Liver (tissue), 9 donors: ENCODE measurements around the gene ZNF577. TPM values are rescaled to one million over a fixed set of nuclear protein-coding genes. Genes with fewer than 3 reads are reported as not detected.

Experiments used
- DNase-seq: peaks from one replicate; pipeline ENCODE4 v3.0.0-alpha.2; 2017; ENCODE audit warnings: low spot score
- H3K27ac ChIP-seq, 2 donors: one replicate each; pipeline ENCODE4 v1.7.0; 2013; ENCODE audit warnings: inconsistent platforms in 2 of 2, low read length in 2 of 2, control low read depth in 1 of 2, low read depth in 1 of 2, mild to moderate bottlenecking in 1 of 2
- H3K27me3 ChIP-seq, 4 donors: one replicate each; pipeline versions ENCODE4 v1.6.1 to v1.7.0; 2013; ENCODE audit warnings: low read length in 3 of 4, inconsistent platforms in 1 of 4, mild to moderate bottlenecking in 1 of 4, moderate library complexity in 1 of 4; ENCODE audit not compliant: control insufficient read depth in 4 of 4, insufficient read depth in 4 of 4
- H3K36me3 ChIP-seq, 4 donors: one replicate each; pipeline versions ENCODE4 v1.6.1 to v1.7.0; 2013; ENCODE audit warnings: low read length in 3 of 4, mild to moderate bottlenecking in 3 of 4, low read depth in 1 of 4, moderate library complexity in 1 of 4; ENCODE audit not compliant: control insufficient read depth in 4 of 4, insufficient read depth in 3 of 4
- H3K4me1 ChIP-seq, 4 donors: one replicate each; pipeline versions ENCODE4 v1.6.1 to v1.7.0; 2013; ENCODE audit warnings: low read length in 3 of 4, mild to moderate bottlenecking in 3 of 4, moderate library complexity in 1 of 4; ENCODE audit not compliant: control insufficient read depth in 4 of 4, insufficient read depth in 4 of 4
- H3K4me3 ChIP-seq, 3 donors: one replicate each; pipeline versions ENCODE4 v1.6.1 to v1.7.0; 2013; ENCODE audit warnings: low read length in 3 of 3, control low read depth in 1 of 3, low read depth in 1 of 3, mild to moderate bottlenecking in 1 of 3
- H3K9ac ChIP-seq, 2 donors: one replicate each; pipeline ENCODE4 v1.7.0; 2013; ENCODE audit warnings: low read length in 2 of 2, mild to moderate bottlenecking in 2 of 2, moderate library complexity in 2 of 2, control low read depth in 1 of 2, low read depth in 1 of 2
- H3K9me3 ChIP-seq, 4 donors: one replicate each; pipeline versions ENCODE4 v1.6.1 to v1.7.0; 2013; ENCODE audit warnings: low read length in 3 of 4; ENCODE audit not compliant: control insufficient read depth in 4 of 4
- ATF3 ChIP-seq: IDR thresholded peaks from 2 replicates; pipeline ENCODE4 v1.6.1; 2016; ENCODE audit warnings: antibody characterized with exemption
- CTCF ChIP-seq: fragments of 150-350 bp; IDR thresholded peaks from 2 replicates; pipeline ENCODE4 v1.5.1; 2017; ENCODE audit warnings: improper control_type of control experiment, low read depth, low read length; ENCODE audit not compliant: missing input control
- EGR1 ChIP-seq, 2 donors: IDR thresholded peaks; 2 replicates each; pipeline ENCODE4 v1.6.1; 2016 to 2018; ENCODE audit warnings: antibody characterized with exemption in 2 of 2, low read depth in 2 of 2
- FOXA1 ChIP-seq: IDR thresholded peaks from 2 replicates; pipeline ENCODE4 v1.6.1; 2016; ENCODE audit warnings: antibody characterized with exemption
- FOXA2 ChIP-seq: IDR thresholded peaks from 2 replicates; pipeline ENCODE4 v1.6.1; 2016; ENCODE audit warnings: antibody characterized with exemption
- GABPA ChIP-seq, 2 donors: IDR thresholded peaks in 1 of 2; conservative IDR thresholded peaks in 1 of 2; 2 replicates each; pipeline ENCODE4 v1.6.1; 2016; ENCODE audit warnings: antibody characterized with exemption in 2 of 2, mild to moderate bottlenecking in 1 of 2, moderate library complexity in 1 of 2
- HNF4A ChIP-seq, 2 donors: conservative IDR thresholded peaks; 2 replicates each; pipeline ENCODE4 v1.6.1; 2016; ENCODE audit warnings: antibody characterized with exemption in 2 of 2, mild to moderate bottlenecking in 2 of 2
- HNF4G ChIP-seq: IDR thresholded peaks from 2 replicates; pipeline ENCODE4 v1.6.1; 2016; ENCODE audit warnings: antibody characterized with exemption
- JUND ChIP-seq, 2 donors: IDR thresholded peaks; 2 replicates each; pipeline ENCODE4 v1.6.1; 2016; ENCODE audit warnings: antibody characterized with exemption in 2 of 2
- MAX ChIP-seq: IDR thresholded peaks from 2 replicates; pipeline ENCODE4 v1.6.1; 2016; ENCODE audit warnings: antibody characterized with exemption
- NR2F2 ChIP-seq: IDR thresholded peaks from 2 replicates; pipeline ENCODE4 v1.6.1; 2016; ENCODE audit warnings: antibody characterized with exemption
- RAD21 ChIP-seq, 2 donors: IDR thresholded peaks; 2 replicates each; pipeline ENCODE4 v1.6.1; 2016; ENCODE audit warnings: antibody characterized with exemption in 2 of 2, mild to moderate bottlenecking in 2 of 2
- REST ChIP-seq: IDR thresholded peaks from 2 replicates; pipeline ENCODE4 v1.6.1; 2016; ENCODE audit warnings: antibody characterized with exemption, mild to moderate bottlenecking
- RXRA ChIP-seq, 2 donors: IDR thresholded peaks; 2 replicates each; pipeline ENCODE4 v1.6.1; 2017 to 2018; ENCODE audit warnings: antibody characterized with exemption in 2 of 2, mild to moderate bottlenecking in 1 of 2
- SP1 ChIP-seq: IDR thresholded peaks from 2 replicates; pipeline ENCODE4 v1.6.1; 2018; ENCODE audit warnings: antibody characterized with exemption, mild to moderate bottlenecking
- TAF1 ChIP-seq: conservative IDR thresholded peaks from 2 replicates; pipeline ENCODE4 v1.6.1; 2016; ENCODE audit warnings: antibody characterized with exemption, mild to moderate bottlenecking
- YY1 ChIP-seq: IDR thresholded peaks from 2 replicates; pipeline ENCODE4 v1.6.1; 2016; ENCODE audit warnings: antibody characterized with exemption, mild to moderate bottlenecking
- ZBTB33 ChIP-seq: IDR thresholded peaks from 2 replicates; pipeline ENCODE4 v1.6.1; 2016; ENCODE audit warnings: antibody characterized with exemption
- WGBS: extraction: QIAGEN DNeasy Blood & Tissue Kit; methylation state at CpG from one replicate; pipeline ENCODE4 v1.1.7; 2013; 5-methylcytosine and 5-hydroxymethylcytosine counted together
- polyA plus RNA-seq, 2 donors: library from polyadenylated mRNA; stranded (reverse) in 1 of 2; unstranded in 1 of 2; fragments of 200-250 nt in 1 of 2; fragments of >200 nt in 1 of 2; fragmentation: Nextera tagmentation in 1 of 2; extraction: Ambion mirVana in 1 of 2; gene quantifications; one replicate each; pipeline versions ENCODE4 v1.2.1 to v1.2.3, GENCODE V29; 2013 to 2015
- total RNA-seq, 2 donors: library from RNA; depleted of rRNA; stranded (reverse); fragments of >200 nt; gene quantifications; one replicate each; pipeline ENCODE4 v1.2.3, GENCODE V29; 2014
- donor health status: healthy.
- donor health status: healthy.
- donor health status: healthy.
- donor health status: healthy.
- donor health status: healthy.

Gene ZNF577
- total and polyA plus RNA-seq, 4 donors, result 2.0 to 5.4 (median 2.8) TPM

GRCh38 chr19:51884713-51885112 is 3.0 kb downstream of the ZNF577 start:
- WGBS, result 97% methylated on average over 2 of the region's 2 CpGs
- H3K9me3 ChIP-seq, result peaks cover 31 to 87% (median 54%) of the 10 kb centered on the region in 4 donors
- no peaks in the 10 kb centered on the region for H3K27me3 ChIP-seq
- H3K36me3 ChIP-seq, result peaks cover 0 to 33% (median 27%) of the 10 kb centered on the region in 4 donors
- H3K9ac ChIP-seq, result no peak overlapping the region
- no peak for DNase-seq
- no peak for TF ChIP-seq TAF1
- TF ChIP-seq GABPA (IDR thresholded peaks at IDR 0.05 in 1 of 2, conservative IDR thresholded peaks at IDR 0.05 in 1 of 2), result no peak
- TF ChIP-seq HNF4A (conservative IDR thresholded peaks at IDR 0.05), result no peak
- TF ChIP-seq ZBTB33, result no peak
- no peak for TF ChIP-seq RAD21 (IDR thresholded peaks at IDR 0.05)
- TF ChIP-seq YY1, result no peak
- no peak for TF ChIP-seq HNF4G
- TF ChIP-seq RXRA (IDR thresholded peaks at IDR 0.05), result no peak
- TF ChIP-seq FOXA2, result no peak
- TF ChIP-seq REST, result no peak
- TF ChIP-seq MAX, result no peak
- no peak for TF ChIP-seq CTCF
- no peak for TF ChIP-seq SP1
- no peak for TF ChIP-seq EGR1 (IDR thresholded peaks at IDR 0.05; ENCODE audit: low read depth in 2 of 2)
- TF ChIP-seq NR2F2, result no peak
- no peak for TF ChIP-seq JUND (IDR thresholded peaks at IDR 0.05)
- no peak for TF ChIP-seq FOXA1
- TF ChIP-seq ATF3, result no peak
- peak overlapping the region in 1 of 3 donors; percentile 15 for H3K4me3 ChIP-seq
- H3K27ac ChIP-seq, result no peak overlapping the region
- peaks cover 0 to 3% (median under 1%) of the 10 kb centered on the region in 4 donors for H3K4me1 ChIP-seq
